NCI-H2196 treated with DMSO at 0.1 percent for 48 hours (cell line): ENCODE measurements around the gene UFL1.

Source experiments
- DNase-seq: peaks from one replicate; lab custom pipeline; 2025; ENCODE audit not compliant: unreplicated experiment; lab: John Stamatoyannopoulos, UW

Gene UFL1

DNA sequence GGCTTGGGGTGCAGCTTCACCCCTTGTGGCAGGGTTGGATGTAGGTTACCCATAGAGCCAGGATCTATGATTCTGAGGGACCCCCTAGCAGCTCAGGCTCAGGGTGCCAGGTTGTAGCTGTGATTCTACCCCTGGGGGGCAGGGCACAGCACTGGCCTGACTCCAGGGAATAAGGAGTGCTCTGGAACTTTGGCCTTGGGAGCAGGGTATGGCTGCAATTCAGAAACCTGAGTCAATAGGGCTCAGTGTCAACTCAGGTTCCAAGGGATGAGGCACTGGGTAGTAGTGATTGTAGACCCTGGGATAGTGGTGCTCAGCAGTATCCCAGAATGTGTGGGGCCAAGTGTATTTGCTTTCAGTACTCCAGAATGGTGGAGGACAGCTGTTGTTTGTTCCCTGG, 49.9 kb downstream of the UFL1 start:
- no peak for DNase-seq

DNA sequence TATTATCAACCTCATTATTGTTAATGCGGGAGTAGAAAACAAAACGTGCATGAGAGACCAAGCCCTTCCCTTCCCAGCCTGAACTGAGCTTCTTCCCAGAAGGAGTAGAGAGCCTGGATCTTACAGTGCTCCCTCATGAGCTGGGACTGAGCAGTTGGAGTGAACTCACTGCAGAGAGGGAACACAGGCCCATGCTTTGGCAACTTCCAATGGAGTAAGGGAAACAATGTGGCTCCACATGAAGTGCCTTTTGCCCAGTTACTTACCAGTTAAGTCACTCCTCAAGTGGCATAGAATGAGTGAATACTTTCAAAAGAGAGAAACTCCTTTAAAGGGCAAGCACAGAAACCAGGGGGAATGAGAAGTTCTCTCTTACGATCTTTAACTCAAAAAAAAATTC, 53.8 kb downstream of the UFL1 start:
- no peak for DNase-seq

DNA sequence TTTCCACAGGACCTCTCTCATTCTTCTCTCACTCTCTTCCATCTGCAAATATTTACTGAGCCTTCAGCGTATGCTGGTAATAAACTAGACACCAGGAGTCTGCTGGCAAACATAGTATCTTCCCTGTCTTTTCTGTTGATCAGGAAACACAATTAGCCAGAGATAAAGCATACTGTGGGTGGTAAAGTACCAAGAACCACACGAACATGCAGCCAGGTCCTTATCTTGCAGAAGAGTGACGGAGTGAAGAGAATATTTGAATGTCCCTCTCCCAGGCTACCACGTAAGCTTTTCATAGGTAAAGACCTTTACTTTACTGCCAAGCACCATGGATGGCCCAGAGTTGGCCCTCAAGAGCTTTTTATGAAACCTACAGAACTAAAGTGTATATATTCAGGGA, 54.6 kb downstream of the UFL1 start:
- no peak for DNase-seq

DNA sequence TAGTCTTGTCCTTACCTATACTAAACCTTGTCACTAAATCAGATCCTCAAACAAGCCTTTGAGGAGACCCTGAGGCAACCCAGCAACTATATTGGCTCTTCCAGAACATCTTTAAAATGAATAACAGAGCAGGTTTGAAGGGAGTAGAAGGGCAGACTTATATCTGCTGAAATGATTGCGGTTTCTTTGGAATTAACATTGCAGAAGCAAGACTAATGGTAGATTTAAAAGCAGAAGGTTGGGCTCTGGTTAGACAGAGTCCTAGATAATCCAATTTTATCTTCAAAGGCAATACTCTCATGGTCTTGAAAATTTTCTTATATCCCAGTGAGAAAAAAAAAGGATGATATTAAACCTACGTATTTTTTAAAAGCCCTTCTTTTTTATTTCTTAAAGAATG, 60.4 kb downstream of the UFL1 start:
- no peak for DNase-seq

DNA sequence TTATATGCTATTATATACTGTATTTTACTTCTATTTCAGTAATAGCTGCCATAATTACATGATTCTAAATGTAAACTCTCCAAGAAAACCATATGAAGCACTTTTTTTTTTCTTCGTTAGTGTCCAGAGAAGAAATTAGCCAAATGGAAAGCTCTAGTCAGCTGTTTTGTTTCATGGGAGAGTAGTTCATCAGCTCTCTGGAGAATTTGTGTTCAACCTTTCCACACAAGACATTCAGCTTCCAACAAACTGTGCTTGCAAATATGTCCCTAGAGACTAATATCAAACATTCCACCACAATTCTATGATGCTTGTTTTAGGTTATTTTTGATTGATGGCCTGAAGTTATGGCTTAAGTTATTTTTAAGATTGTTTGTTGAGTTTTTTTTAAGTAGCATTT, 60.8 kb downstream of the UFL1 start:
- DNase-seq: no peak

DNA sequence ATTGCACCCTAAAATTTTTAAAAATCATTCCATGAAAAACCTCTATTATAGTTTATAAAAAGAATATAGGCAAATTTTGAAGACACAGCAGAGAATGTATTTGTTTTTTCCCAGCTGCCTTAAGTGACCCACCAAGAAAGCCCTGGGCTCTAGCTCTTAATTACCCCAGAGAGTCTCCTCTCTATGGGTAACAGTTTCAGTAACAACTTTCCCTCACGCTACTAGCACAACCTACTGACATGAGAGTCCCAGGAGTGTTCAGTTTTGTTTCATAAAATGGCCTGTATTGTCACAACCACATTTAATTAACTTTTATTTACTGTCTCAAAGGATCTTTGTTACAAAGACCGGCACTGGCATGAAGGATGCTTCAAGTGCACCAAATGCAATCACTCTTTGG, 82.8 kb downstream of the UFL1 start:
- no peak for DNase-seq
